HFF-Myc (cell line): ENCODE results near the gene GALNT10.

Source experiments
- DNase-seq: peaks from one replicate; pipeline ENCODE4 v3.0.0-alpha.2; 2011; ENCODE audit warnings: low read depth; ENCODE audit errors: extremely low read depth
- H3K4me3 ChIP-seq: replicated peaks from 2 replicates; pipeline ENCODE4 v1.5.1; 2011; ENCODE audit warnings: low read depth, mild to moderate bottlenecking, control low read depth, low read length
- TF ChIP-seq, protein P1 (sequence below): IDR thresholded peaks from 2 replicates; pipeline ENCODE4 v1.5.1; 2012; ENCODE audit warnings: mild to moderate bottlenecking, low read depth, low read length, control low read depth; ENCODE audit errors: missing control alignments

GALNT10 gene

GRCh38 chr5:154198611-154199230 is 8.2 kb downstream of the GALNT10 start:
- no peak for DNase-seq
- TF ChIP-seq, protein P1, sequence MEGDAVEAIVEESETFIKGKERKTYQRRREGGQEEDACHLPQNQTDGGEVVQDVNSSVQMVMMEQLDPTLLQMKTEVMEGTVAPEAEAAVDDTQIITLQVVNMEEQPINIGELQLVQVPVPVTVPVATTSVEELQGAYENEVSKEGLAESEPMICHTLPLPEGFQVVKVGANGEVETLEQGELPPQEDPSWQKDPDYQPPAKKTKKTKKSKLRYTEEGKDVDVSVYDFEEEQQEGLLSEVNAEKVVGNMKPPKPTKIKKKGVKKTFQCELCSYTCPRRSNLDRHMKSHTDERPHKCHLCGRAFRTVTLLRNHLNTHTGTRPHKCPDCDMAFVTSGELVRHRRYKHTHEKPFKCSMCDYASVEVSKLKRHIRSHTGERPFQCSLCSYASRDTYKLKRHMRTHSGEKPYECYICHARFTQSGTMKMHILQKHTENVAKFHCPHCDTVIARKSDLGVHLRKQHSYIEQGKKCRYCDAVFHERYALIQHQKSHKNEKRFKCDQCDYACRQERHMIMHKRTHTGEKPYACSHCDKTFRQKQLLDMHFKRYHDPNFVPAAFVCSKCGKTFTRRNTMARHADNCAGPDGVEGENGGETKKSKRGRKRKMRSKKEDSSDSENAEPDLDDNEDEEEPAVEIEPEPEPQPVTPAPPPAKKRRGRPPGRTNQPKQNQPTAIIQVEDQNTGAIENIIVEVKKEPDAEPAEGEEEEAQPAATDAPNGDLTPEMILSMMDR, result no peak
- no peak overlapping the region for H3K4me3 ChIP-seq

GRCh38 chr5:154199263-154199662 is 8.7 kb downstream of the GALNT10 start:
- DNase-seq, result no peak
- TF ChIP-seq, protein P1, result no peak
- H3K4me3 ChIP-seq, result no peak overlapping the region

GRCh38 chr5:154199671-154200220 is 9.2 kb downstream of the GALNT10 start:
- DNase-seq, result no peak
- TF ChIP-seq, protein P1, result no peak
- H3K4me3 ChIP-seq, result no peak overlapping the region

- TF ChIP-seq, protein P1, result no peak
- H3K4me3 ChIP-seq, result no peak overlapping the region
- no peak for DNase-seq
These were observed 9.7 kb downstream of the GALNT10 start for GRCh38 chr5:154200221-154200620.

DNA sequence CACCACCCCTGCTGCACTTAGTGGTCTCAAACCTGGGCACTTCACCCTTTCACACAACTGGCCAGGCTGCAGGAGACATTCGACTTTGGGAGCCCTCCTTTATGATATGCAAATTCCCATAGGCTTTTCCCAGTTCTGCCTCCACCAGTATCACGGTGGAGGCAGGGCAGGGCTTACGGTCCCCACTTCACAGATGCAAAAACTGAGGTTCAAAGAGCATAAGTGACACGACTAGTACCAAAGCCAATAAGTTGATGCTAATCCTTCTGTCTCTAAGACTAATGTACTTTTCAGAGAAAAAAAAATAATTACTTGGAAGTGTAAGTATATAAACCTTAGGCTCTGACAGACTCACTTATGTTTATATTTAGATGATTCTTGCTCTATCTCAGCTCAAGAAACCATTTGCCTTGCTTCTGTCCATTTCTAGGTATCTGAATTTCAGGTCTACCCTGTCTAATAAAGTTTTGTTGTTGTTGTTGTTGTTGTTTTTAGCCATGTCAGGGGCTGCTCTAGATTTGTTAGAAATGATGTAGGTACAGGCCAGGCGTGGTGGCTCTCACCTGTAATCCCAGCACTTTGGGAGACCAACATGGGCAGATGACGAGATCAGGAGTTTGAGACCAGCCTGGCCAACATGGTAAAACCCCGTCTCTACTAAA is 10.7 kb downstream of the GALNT10 start:
- H3K4me3 ChIP-seq, result no peak overlapping the region
- no peak for DNase-seq
- TF ChIP-seq, protein P1, result no peak

DNA sequence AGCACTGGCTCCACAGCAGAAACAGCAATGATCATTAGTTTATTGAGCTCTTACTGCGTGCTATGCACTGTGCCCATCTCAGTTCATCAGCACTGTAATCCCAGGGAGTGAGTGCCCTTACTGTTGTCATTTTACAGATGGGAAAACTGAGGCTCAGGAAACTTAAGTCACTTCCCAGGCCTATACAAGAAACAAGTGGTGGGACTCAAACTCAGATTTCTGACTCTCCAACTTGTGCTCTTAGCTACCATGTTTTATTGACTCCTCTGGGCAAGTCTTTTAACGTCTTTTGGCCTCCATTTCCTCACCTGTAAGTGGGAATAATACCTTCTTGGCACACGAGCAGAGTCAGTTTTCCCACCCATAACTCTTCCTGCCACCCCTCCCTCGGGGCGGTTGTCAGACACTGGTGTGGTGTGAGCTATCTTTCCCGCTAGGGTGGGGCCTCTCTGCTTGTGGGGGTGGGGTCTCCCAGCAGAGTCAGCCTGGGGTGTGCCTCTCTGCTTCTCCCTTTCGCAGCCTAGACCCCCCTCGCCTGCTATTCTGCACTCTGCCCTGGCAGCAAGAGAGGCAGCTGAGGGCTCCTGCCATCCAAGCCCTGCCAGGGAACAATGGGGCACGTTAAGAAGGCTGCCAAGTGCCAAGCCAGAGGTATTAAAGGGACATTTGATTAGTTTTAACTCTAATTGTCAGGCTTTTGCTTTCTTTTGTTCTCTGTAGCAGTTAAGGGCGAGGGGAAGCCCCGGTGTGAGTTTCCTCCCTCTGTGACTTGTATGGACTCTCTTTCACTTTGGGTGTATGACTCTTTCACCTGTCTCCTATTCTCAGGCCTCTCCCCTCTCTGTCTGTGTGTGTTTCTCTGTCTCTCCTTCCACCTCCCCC is 12.1 kb downstream of the GALNT10 start:
- DNase-seq, result no peak
- H3K4me3 ChIP-seq, result no peak overlapping the region
- TF ChIP-seq, protein P1, result no peak
